DMS53 (cell line): Measurements from ENCODE around the gene SELENOW.

Source experiments
- DNase-seq: peaks from one replicate; lab custom pipeline; 2025; lab: John Stamatoyannopoulos, UW

SELENOW gene

DNA sequence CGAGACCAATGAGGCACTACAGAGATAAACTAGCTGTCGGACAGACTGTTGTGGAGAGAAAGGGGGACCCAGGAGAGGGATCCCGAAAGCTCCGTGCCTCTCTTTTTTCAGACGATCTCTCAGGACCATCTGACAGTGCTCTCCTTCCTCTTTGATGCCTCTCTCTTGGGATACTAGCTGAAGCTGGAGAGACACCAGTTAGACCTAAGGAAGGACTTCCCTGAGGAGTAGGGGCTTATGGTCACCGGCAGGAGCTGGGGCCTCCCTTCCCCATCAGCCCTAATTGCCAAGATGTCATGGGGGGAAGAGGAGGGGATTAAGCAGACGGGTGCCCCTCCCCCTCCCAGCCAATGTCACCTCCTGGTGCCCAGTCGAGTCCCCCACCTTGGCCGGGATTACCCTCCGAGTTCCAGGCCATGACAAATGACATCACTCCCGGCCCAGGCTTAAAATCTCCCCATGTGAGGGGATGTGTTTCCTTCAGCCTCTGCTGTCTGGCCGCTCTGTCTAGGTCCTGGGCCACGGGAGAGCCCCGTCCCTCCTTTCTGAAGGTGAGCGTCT, 43.0 kb downstream of the SELENOW start, which contains the start of gene CRX:
CRX (plus strand) TSS at position 478 of the 561 bp plus-strand sequence. CDS start 12,507 bp downstream, outside the sequence.
- no peak for DNase-seq

DNA sequence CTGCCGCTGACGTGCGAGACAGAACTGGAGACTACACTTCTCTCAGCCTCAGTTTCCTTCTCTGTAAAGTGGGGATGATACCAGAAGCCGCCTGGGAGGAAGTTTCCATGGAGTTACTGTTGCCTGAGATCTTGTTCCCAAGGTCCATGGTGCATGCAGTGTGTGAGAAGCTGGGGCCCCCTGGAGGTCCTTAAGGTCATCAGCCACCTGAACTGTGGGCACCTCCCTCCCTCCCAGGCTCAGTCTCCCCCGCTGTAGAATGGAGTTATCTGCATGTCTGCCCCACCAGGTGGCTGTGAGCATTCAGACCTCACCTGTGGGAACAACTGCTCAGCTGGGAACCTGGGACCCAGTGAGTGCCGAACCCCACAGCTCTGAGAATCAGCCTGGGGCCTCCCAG, 45.9 kb downstream of the SELENOW start:
- no peak for DNase-seq

GRCh38 chr19:47826800-47827199, 48.3 kb downstream of the SELENOW start:
- DNase-seq, result no peak

GRCh38 chr19:47832723-47833122, 54.2 kb downstream of the SELENOW start:
- no peak for DNase-seq
